ENCODE results near the gene ROBO4. TPM values are rescaled to one million over a fixed set of nuclear protein-coding genes. Genes with fewer than 3 reads are reported as not detected.

ROBO4 gene
- total RNA-seq, 2 experiments from 2014 or later, result not detected

- DNase-seq (ENCODE audit: low spot score), result no peak
- no peaks in the 10 kb centered on the region for H3K79me2 ChIP-seq (ENCODE audit: insufficient read depth, low read depth, low read length)
- intact Hi-C loops (cut with micrococcal nuclease; ENCODE audit: unreplicated experiment), result no loop called here
- no peak overlapping the region for H3K4me2 ChIP-seq (ENCODE audit: low read length)
- no peak overlapping the region for H3K4me3 ChIP-seq (ENCODE audit: low read depth, low read length, poor library complexity, severe bottlenecking)
- H2AFZ ChIP-seq (ENCODE audit: low read length), result no peak overlapping the region
- H4K20me1 ChIP-seq (ENCODE audit: insufficient read depth, low read length), result no peaks in the 10 kb centered on the region
- no TSS peak for BruUV-seq (replicated peaks)
- no peaks in the 10 kb centered on the region for H3K36me3 ChIP-seq (ENCODE audit: insufficient read depth, low read length)
- CTCF ChIA-PET (ENCODE audit: unreplicated experiment), result no interaction called here
- POLR2A ChIA-PET, result no interaction called here
- no peaks in the 10 kb centered on the region for H3K4me1 ChIP-seq (ENCODE audit: insufficient read depth, low read length, poor library complexity, severe bottlenecking)
- TF ChIP-seq EZH2phosphoT487 (IDR thresholded peaks at IDR 0.05; ENCODE audit: borderline replicate concordance, low read depth, low read length), result no peak
- TF ChIP-seq CTCF (conservative IDR thresholded peaks at IDR 0.05; ENCODE audit: low read length), result no peak
- no peaks in the 10 kb centered on the region for H3K9me3 ChIP-seq (ENCODE audit: low read length)
- H3K27ac ChIP-seq (ENCODE audit: low read depth, low read length, poor library complexity, severe bottlenecking), result no peak overlapping the region
- no peaks in the 10 kb centered on the region for H3K9me2 ChIP-seq (ENCODE audit: insufficient read depth, low read length)
Measured at GRCh38 chr11:124863826-124864165, 33.9 kb downstream of the ROBO4 start.

- Histone ChIP-seq H3K79me2 (ENCODE audit: insufficient read depth, low read depth, low read length) (no peaks in the 10 kb centered on the region), H4K20me1 (ENCODE audit: insufficient read depth, low read length) (no peaks in the 10 kb centered on the region), H3K27ac (ENCODE audit: low read depth, low read length, poor library complexity, severe bottlenecking) (no peak overlapping the region), H3K9me2 (ENCODE audit: insufficient read depth, low read length) (no peaks in the 10 kb centered on the region), H2AFZ (ENCODE audit: low read length) (no peak overlapping the region), H3K36me3 (ENCODE audit: insufficient read depth, low read length) (no peaks in the 10 kb centered on the region), H3K9me3 (ENCODE audit: low read length) (no peaks in the 10 kb centered on the region), H3K4me2 (ENCODE audit: low read length) (no peak overlapping the region), H3K4me1 (ENCODE audit: insufficient read depth, low read length, poor library complexity, severe bottlenecking) (no peaks in the 10 kb centered on the region), H3K4me3 (ENCODE audit: low read depth, low read length, poor library complexity, severe bottlenecking) (no peak overlapping the region)
- no peak for TF ChIP-seq CTCF (conservative IDR thresholded peaks at IDR 0.05; ENCODE audit: low read length)
- no peak for TF ChIP-seq EZH2phosphoT487 (IDR thresholded peaks at IDR 0.05; ENCODE audit: borderline replicate concordance, low read depth, low read length)
- ChIA-PET CTCF (ENCODE audit: unreplicated experiment) (no interaction called here), POLR2A (no interaction called here)
- intact Hi-C loops (cut with micrococcal nuclease; ENCODE audit: unreplicated experiment), result no loop called here
- no peak for DNase-seq (ENCODE audit: low spot score)
- no TSS peak for BruUV-seq (replicated peaks)
Measured at GRCh38 chr11:124863137-124863825, 34.4 kb downstream of the ROBO4 start.

- Histone ChIP-seq H3K79me2 (ENCODE audit: insufficient read depth, low read depth, low read length) (no peaks in the 10 kb centered on the region), H3K36me3 (ENCODE audit: insufficient read depth, low read length) (no peaks in the 10 kb centered on the region), H3K4me2 (ENCODE audit: low read length) (no peak overlapping the region), H3K4me1 (ENCODE audit: insufficient read depth, low read length, poor library complexity, severe bottlenecking) (no peaks in the 10 kb centered on the region), H3K4me3 (ENCODE audit: low read depth, low read length, poor library complexity, severe bottlenecking) (no peak overlapping the region), H3K9me3 (ENCODE audit: low read length) (no peaks in the 10 kb centered on the region), H2AFZ (ENCODE audit: low read length) (no peak overlapping the region), H3K27ac (ENCODE audit: low read depth, low read length, poor library complexity, severe bottlenecking) (no peak overlapping the region), H3K9me2 (ENCODE audit: insufficient read depth, low read length) (no peaks in the 10 kb centered on the region), H4K20me1 (ENCODE audit: insufficient read depth, low read length) (no peaks in the 10 kb centered on the region)
- intact Hi-C loops (cut with micrococcal nuclease; ENCODE audit: unreplicated experiment), result no loop called here
- TF ChIP-seq EZH2phosphoT487 (IDR thresholded peaks at IDR 0.05; ENCODE audit: borderline replicate concordance, low read depth, low read length) (no peak), CTCF (conservative IDR thresholded peaks at IDR 0.05; ENCODE audit: low read length) (no peak)
- ChIA-PET POLR2A (no interaction called here), CTCF (ENCODE audit: unreplicated experiment) (no interaction called here)
- DNase-seq (ENCODE audit: low spot score), result no peak
- BruUV-seq (replicated peaks), result no TSS peak
Measured at GRCh38 chr11:124861670-124862069, 36.0 kb downstream of the ROBO4 start.

Data from OCI-LY7 (cell line).